T-helper 2 cell treated with Interferon-gamma antibody and Interleukin-4, amounts not matched to agents 100 ng/mL and 5 ng/mL, for 36 hours (primary cell): ENCODE results near the gene CCDC88C. TPM values are rescaled to one million over a fixed set of nuclear protein-coding genes. Genes with fewer than 3 reads are reported as not detected.

Source experiments
- intact Hi-C: fragments of 100-400 bp; cut with micrococcal nuclease; formaldehyde crosslinking; loops from one replicate; pipeline ENCODE4 v1.15.1; 2023
- total RNA-seq: library from RNA; stranded (reverse); gene quantifications from 2 replicates; pipeline ENCODE4 v1.2.3, GENCODE V29; 2022

CCDC88C gene
- total RNA-seq, 1 donor from 2014 or later = 184 TPM

- intact Hi-C loops = no loop called here
These were observed 50.9 kb downstream of the CCDC88C start for GRCh38 chr14:91366749-91367148.

GRCh38 chr14:91365552-91365951 lies 52.1 kb downstream of the CCDC88C start:
- intact Hi-C loops = no loop called here

GRCh38 chr14:91364524-91365270 lies 52.9 kb downstream of the CCDC88C start:
- intact Hi-C loops = no loop called here

- intact Hi-C loops = no loop called here
These were observed 53.7 kb downstream of the CCDC88C start for GRCh38 chr14:91363776-91364523.

GRCh38 chr14:91361233-91361811 lies 56.3 kb downstream of the CCDC88C start:
- intact Hi-C loops = no loop called here

- intact Hi-C loops = no loop called here
These were observed 57.0 kb downstream of the CCDC88C start for GRCh38 chr14:91360490-91361232.

- intact Hi-C loops = no loop called here
These were observed 58.9 kb downstream of the CCDC88C start for GRCh38 chr14:91358654-91359220.

- intact Hi-C loops = no loop called here
These were observed 59.6 kb downstream of the CCDC88C start for GRCh38 chr14:91358025-91358319.

- intact Hi-C loops = no loop called here
These were observed 60.2 kb downstream of the CCDC88C start for GRCh38 chr14:91357272-91358024.

- intact Hi-C loops = no loop called here
These were observed 61.3 kb downstream of the CCDC88C start for GRCh38 chr14:91356181-91356763.

GRCh38 chr14:91354979-91355685 lies 62.5 kb downstream of the CCDC88C start:
- intact Hi-C loops = no loop called here

- intact Hi-C loops = no loop called here
These were observed 63.3 kb downstream of the CCDC88C start for GRCh38 chr14:91354221-91354916.

GRCh38 chr14:91352728-91353692 lies 64.6 kb downstream of the CCDC88C start:
- intact Hi-C loops = no loop called here

GRCh38 chr14:91352053-91352452 lies 65.6 kb downstream of the CCDC88C start:
- intact Hi-C loops = no loop called here

GRCh38 chr14:91351512-91351862 lies 66.1 kb downstream of the CCDC88C start:
- intact Hi-C loops = loop anchor here (1.0 to 2.0 kb wide), 2 partner anchors 21 to 65 kb away; no protein-coding TSS in a partner anchor

GRCh38 chr14:91350813-91351511 lies 66.7 kb downstream of the CCDC88C start:
- intact Hi-C loops = loop anchor here (1.0 to 2.0 kb wide), 3 partner anchors 22 to 65 kb away; no protein-coding TSS in a partner anchor

GRCh38 chr14:91350483-91350812 lies 67.2 kb downstream of the CCDC88C start:
- intact Hi-C loops = loop anchor here (1.0 to 2.0 kb wide), 2 partner anchors 22 to 33 kb away; no protein-coding TSS in a partner anchor
